Thoracic aorta endothelial cell (primary cell): Measurements from ENCODE around the gene CPEB1. TPM values are rescaled to one million over a fixed set of nuclear protein-coding genes. Genes with fewer than 3 reads are reported as not detected.

Experiments used
- total RNA-seq: library from RNA; depleted of rRNA; stranded (reverse); fragments of >200 nt; gene quantifications from 2 replicates; pipeline ENCODE4 v1.2.3, GENCODE V29; 2012

CPEB1 gene
- not detected in 2 replicates for total RNA-seq

GRCh38 chr15:82647045-82647834 lies at the start of gene CPEB1:
CPEB1 (minus strand) TSS chr15:82647363; CDS start chr15:82628459, 18,904 bp downstream.

DNA sequence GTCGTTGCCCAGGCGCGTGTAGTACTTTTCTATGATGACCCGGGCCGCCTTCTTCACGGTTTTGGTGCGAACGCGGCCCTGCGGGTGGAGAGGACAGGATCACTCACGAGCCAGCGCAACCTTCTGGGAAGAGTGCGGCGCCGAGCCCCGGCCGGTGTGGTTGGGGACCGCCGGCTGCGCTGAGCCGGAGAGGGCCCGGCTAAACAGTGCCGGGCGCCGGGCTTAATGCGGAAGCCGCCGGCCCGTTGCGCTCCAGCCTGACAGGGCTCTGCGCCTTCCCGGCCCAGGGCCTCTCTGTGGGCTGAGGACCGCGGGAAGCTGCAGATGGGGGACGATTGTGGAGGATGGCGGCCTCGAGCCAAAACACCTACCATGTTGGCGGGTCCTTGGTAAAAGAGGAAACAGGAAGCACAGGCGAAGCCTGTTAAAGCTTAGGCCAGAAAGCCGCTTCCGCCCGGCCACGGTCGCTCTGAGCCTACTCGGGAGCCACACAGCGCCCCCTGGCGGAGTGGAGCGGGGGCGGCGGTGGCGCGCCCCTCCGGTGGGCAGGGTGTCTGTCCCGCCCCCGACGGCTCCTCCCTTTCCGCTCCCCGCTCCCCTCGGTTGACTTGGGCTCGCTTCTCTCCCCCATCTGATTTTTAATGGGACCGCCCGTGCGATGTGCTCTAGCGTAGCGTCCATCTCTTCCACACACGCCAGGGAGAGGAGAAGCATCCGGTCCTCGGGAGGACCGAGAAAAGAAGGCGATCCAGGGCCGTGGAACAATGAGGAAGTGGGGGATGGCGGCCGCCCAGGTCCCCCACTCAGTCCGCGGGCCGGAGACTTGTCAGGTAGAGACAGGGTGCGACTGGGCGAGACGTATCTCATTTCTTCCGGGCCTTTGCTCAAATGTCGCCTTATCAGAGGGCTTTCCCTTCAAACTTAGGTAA lies 106.8 kb downstream of the CPEB1 start, which contains the start of gene RPS17:
Gene RPS17 (minus strand): TSS at position 403 of the 929 bp plus-strand sequence. CDS start 29 bp downstream, at position 374.

Other genes with a start within 250 kb of the CPEB1 start
- gene GOLGA6L9, start 217.5 kb downstream of the CPEB1 start, total RNA-seq, result 2.8 and 2.9 TPM in 2 replicates
- 1,440 and 1,726 TPM in 2 replicates for gene RPS17, start 106.9 kb downstream of the CPEB1 start, total RNA-seq
- not detected in 2 replicates for gene AP3B2, start 62.5 kb upstream of the CPEB1 start, total RNA-seq
- under 0.01 TPM in 1 of 2 replicates, not detected in the other for gene FSD2, start 158.7 kb upstream of the CPEB1 start, total RNA-seq
- gene WHAMM, start 162.3 kb upstream of the CPEB1 start, total RNA-seq, result 6.4 and 10.1 TPM in 2 replicates